Activated CD4-positive, alpha-beta memory T cell treated with anti-CD3 and anti-CD28 coated beads for 36 hours (primary cell): ENCODE data around the gene WRNIP1. TPM values are rescaled to one million over a fixed set of nuclear protein-coding genes. Genes with fewer than 3 reads are reported as not detected.
A peak's percentile ranks its signal among the peaks of the same experiment; 100 is the strongest.

Experiments used
- CTCF ChIA-PET: fragments of 350-600 bp; sonication (Branson Sonifier 250); formaldehyde crosslinking; loops from one replicate; lab custom pipeline; 2021; ENCODE audit warnings: antibody characterized with exemption, inconsistent platforms; lab: Charles Lee
- POLR2A ChIA-PET: fragments of 350-600 bp; sonication (Branson Sonifier 250); formaldehyde crosslinking; loops from one replicate; lab custom pipeline; 2021; ENCODE audit warnings: antibody characterized with exemption; lab: Charles Lee
- DNase-seq: peaks from one replicate; pipeline ENCODE4 v3.0.0-alpha.2; 2020
- H3K27ac Mint-ChIP-seq: one replicate; pipeline ENCODE4 v1.8.0; 2021; ENCODE audit warnings: mixed read lengths
- H3K27me3 Mint-ChIP-seq: one replicate; pipeline ENCODE4 v1.8.0; 2021; ENCODE audit warnings: mixed read lengths
- H3K36me3 Mint-ChIP-seq: one replicate; pipeline ENCODE4 v1.8.0; 2021; ENCODE audit warnings: mixed read lengths
- H3K4me1 Mint-ChIP-seq: one replicate; pipeline ENCODE4 v1.8.0; 2021; ENCODE audit warnings: low read depth, mixed read lengths
- H3K4me3 Mint-ChIP-seq: one replicate; pipeline ENCODE4 v1.8.0; 2021; ENCODE audit warnings: mild to moderate bottlenecking, mixed read lengths
- H3K9me3 Mint-ChIP-seq: one replicate; pipeline ENCODE4 v1.8.0; 2021; ENCODE audit warnings: mixed read lengths
- intact Hi-C: fragments of 100-400 bp; cut with micrococcal nuclease; formaldehyde crosslinking; loops from one replicate; pipeline ENCODE4 v1.15.1; 2023
- total RNA-seq, 2 experiments: library from RNA; stranded (reverse); gene quantifications; one replicate each; pipeline ENCODE4 v1.2.3, GENCODE V29; 2021

The WRNIP1 gene
- total RNA-seq, 2 experiments from 2014 or later = 32.7 to 32.8 TPM

DNA sequence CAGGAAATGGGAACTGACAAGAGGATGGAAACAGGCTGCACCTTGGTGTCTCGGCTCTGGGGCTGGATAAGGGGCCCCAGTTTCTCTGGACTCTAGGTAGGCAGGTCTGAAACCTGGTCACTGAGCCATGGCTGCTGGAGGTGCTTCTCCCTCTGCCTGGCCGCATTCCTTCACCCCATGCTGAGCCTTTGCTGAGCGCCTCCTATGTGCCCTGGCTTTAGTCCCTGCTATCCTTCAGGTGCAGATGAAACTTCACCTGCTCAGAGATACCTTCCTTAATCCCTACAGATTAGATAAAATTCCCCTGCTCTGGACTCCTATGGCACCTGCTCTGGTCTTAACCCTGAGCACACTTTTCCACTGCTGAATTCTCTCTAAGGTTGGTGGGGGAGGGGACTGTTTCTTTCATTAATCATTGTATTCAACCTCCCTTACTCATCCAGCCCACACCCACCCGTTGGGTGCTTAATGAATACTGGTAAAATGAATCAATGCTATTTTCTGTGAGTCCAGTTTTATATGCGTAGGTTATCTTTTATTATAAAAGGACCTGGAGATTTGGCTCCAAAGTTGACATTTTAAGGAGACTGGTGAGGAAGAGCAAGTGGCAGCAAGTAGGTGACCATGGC is 33.8 kb upstream of the WRNIP1 start:
- Mint-ChIP-seq H3K27me3 (peaks cover 4% of the 10 kb centered on the region), H3K9me3 (no peaks in the 10 kb centered on the region), H3K36me3 (no peaks in the 10 kb centered on the region), H3K27ac (no peak overlapping the region), H3K4me3 (no peak overlapping the region), H3K4me1 (peaks cover 5% of the 10 kb centered on the region)
- no peak for DNase-seq
- ChIA-PET CTCF (interaction anchor here (2.3 kb wide), 1 partner anchor 18 kb away, joined by 25 read pairs; the partner anchor contains the start of gene MYLK4), POLR2A (no interaction called here)
- intact Hi-C loops = no loop called here

DNA sequence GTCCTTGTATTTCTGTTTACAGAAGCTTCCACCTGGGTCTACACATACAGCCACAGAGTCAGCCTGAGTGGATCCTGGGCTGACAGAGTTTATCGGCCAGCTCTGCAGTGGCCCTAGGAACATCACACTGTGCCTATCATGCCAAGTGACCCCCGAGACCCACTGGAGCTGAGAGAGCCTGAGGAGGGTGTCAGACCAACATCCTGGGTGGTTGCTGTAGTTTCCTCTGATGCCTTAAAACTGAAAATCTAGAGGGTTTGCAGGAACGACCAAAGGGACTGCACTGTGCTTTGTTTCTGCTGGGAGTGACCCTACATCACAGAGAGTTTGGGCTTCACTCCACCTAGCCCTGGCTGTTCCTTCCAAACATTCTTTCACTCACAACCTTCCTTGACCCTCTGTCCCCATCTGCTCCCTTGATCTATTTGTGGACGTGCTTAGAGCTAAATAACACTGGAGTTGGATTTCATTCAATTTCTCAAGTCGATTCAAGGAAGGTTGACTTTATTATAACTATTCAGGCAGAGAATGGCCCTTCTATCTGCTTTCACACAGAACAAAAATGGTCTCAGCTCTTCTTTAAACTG is 32.6 kb upstream of the WRNIP1 start:
- Mint-ChIP-seq H3K9me3 (no peaks in the 10 kb centered on the region), H3K4me1 (peaks cover 7% of the 10 kb centered on the region), H3K27ac (no peak overlapping the region), H3K36me3 (no peaks in the 10 kb centered on the region), H3K27me3 (peaks cover 2% of the 10 kb centered on the region), H3K4me3 (no peak overlapping the region)
- intact Hi-C loops = no loop called here
- POLR2A ChIA-PET = no interaction called here
- CTCF ChIA-PET = interaction anchor here (1.1 to 2.3 kb wide), 4 partner anchors 17 to 1136 kb away, joined by 4 to 25 read pairs (median 8); partner anchors contain the start of genes MYLK4 and WRNIP1
- no peak for DNase-seq

- DNase-seq = peak; percentile 74
- Mint-ChIP-seq H3K9me3 (no peaks in the 10 kb centered on the region), H3K4me3 (no peak overlapping the region), H3K27ac (no peak overlapping the region), H3K4me1 (peaks cover 11% of the 10 kb centered on the region), H3K36me3 (no peaks in the 10 kb centered on the region), H3K27me3 (peaks cover 2% of the 10 kb centered on the region)
- ChIA-PET CTCF (interaction anchor here (1.1 to 2.3 kb wide), 4 partner anchors 16 to 1137 kb away, joined by 4 to 25 read pairs (median 8); partner anchors contain the start of genes MYLK4 and WRNIP1), POLR2A (no interaction called here)
- intact Hi-C loops = no loop called here
These were observed 31.9 kb upstream of the WRNIP1 start for GRCh38 chr6:2733324-2733723.

DNA sequence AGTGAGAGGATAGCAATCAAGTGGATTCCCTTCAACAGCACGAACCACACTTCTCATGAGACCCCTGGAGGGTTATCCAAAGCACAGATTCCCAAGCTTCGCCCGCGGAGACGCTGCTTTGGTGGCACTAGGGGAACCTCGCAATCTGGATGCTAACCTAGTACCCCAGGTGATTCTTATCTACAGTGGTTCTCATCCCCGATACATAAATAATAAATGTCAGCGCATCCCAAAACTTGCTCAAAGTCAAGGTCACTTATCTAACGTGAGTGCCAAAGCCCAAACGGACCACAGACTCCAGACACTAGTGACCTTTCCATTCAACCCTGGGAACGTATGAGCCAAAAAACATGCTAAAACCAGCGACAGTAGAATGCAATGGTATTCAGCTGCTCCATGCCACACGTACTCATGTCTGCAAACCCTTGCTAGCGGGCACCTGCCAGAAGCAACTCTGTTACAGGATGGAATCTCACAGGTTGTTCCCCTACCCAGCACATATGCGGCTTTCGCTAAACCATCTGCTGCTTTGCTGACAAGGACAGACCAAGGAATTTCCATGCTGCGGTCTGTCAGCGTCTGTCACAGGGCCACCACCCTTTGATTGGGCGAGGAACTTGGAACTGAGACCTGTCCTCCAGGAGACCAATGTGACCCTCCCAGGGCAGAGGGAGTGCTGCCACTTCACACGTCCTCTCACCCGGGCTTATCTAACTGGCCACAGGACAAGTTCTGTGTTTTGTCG is 31.3 kb upstream of the WRNIP1 start:
- H3K4me1 Mint-ChIP-seq = peaks cover 13% of the 10 kb centered on the region
- H3K36me3 Mint-ChIP-seq = no peaks in the 10 kb centered on the region
- H3K27ac Mint-ChIP-seq = no peak overlapping the region
- DNase-seq = no peak
- H3K4me3 Mint-ChIP-seq = no peak overlapping the region
- intact Hi-C loops = no loop called here
- H3K27me3 Mint-ChIP-seq = peaks cover 2% of the 10 kb centered on the region
- POLR2A ChIA-PET = no interaction called here
- CTCF ChIA-PET = interaction anchor here (1.1 to 2.3 kb wide), 3 partner anchors 16 to 1137 kb away, joined by 4 to 25 read pairs (median 7); partner anchors contain the start of genes MYLK4 and WRNIP1
- H3K9me3 Mint-ChIP-seq = no peaks in the 10 kb centered on the region

DNA sequence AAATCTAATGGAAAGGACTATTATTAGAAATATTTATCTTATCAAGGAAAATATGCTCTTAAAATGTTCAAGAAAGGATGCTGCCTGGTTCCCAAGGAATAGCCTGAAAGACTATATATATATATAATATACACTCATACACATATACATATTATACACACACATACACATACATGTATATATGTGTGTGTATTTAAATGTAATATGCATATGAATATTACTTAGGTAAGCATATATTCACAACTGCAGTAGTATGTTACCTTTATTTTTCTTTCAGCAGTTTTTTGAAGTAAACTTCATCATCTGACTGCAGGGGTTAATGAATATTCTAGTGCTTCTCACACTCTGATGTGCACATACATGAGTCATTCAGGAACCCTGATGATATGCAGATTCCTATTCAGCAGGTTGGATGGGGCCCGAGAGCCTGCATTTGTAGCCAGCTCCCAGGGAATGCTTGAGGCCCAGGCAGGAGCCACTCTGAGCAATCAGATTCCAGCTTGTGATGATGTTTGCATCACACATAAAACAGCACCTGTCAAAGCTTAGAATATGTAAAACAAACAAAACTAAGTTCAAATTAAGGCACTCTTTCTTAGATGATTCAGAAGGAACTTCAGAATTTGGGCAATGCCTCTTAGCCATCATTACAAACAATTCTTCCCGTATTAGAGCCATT is 30.6 kb upstream of the WRNIP1 start:
- CTCF ChIA-PET = interaction anchor here (7.9 kb wide), 1 partner anchor 16 kb away, joined by 105 read pairs; the partner anchor contains the start of gene MYLK4
- Mint-ChIP-seq H3K36me3 (no peaks in the 10 kb centered on the region), H3K27ac (no peak overlapping the region), H3K9me3 (no peaks in the 10 kb centered on the region), H3K4me1 (peaks cover 13% of the 10 kb centered on the region), H3K4me3 (no peak overlapping the region), H3K27me3 (no peaks in the 10 kb centered on the region)
- POLR2A ChIA-PET = no interaction called here
- intact Hi-C loops = no loop called here
- DNase-seq = no peak

DNA sequence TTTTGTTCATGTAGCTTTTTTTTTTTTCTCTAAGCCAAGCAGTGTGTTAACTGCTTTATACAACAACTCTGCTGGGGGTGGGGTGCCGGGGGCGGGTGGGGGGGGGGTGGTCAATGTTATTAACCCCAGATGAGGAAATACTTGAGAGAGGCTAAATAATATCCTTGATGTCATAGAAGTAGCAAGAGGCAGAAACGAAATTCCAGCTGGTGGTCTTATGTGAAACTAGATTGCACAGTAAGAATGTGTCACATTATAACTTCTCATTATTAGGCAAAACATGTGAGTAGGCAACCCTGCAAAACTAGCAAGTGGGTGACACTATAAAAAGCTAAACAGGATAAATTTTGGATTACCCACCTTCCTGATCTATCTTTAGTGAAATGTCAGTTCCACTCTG is 27.3 kb upstream of the WRNIP1 start:
- DNase-seq = no peak
- Mint-ChIP-seq H3K4me1 (peaks cover 13% of the 10 kb centered on the region), H3K9me3 (no peaks in the 10 kb centered on the region), H3K36me3 (no peaks in the 10 kb centered on the region), H3K27me3 (peaks cover 3% of the 10 kb centered on the region), H3K4me3 (no peak overlapping the region), H3K27ac (no peak overlapping the region)
- POLR2A ChIA-PET = interaction anchor here (1.0 kb wide), 1 partner anchor 12 kb away, joined by 3 read pairs; the partner anchor contains the start of gene MYLK4
- CTCF ChIA-PET = interaction anchor here (0.5 to 7.9 kb wide), 16 partner anchors 9 to 264 kb away, joined by 3 to 105 read pairs (median 5); partner anchors contain the start of genes MYLK4 and SERPINB1
- intact Hi-C loops = loop anchor here (1.0 kb wide), 2 partner anchors 12 to 23 kb away; partner anchors contain the start of gene MYLK4

DNA sequence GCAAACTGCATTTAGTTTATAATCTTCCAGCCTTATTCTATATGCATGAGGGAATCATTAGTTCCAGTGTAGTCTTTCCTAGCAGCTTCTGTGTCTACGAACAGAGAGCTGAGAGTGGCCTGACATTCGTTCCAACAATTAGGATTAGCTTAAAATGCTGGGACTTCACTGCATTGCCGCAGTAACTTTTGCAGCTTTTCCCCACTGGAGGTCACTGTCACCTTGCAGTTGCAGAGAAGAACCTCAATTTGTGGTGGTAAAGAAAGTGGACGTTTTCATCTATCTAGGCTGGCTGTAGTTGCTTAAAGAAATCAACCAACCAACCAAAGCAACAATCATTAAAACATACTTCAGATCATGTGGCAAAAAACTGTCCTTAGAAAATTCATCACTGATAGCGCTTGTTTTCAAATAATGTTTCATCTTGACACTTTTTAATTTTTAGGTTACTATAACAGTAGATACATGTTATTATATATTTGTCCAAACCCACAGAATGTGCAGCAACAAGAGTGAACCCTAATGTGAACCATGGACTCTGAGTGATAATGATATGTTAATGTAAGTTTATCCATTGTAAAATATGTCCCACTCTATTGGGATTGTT is 26.7 kb upstream of the WRNIP1 start:
- ChIA-PET CTCF (interaction anchor here (0.5 to 7.9 kb wide), 16 partner anchors 8 to 263 kb away, joined by 3 to 105 read pairs (median 5); partner anchors contain the start of genes MYLK4 and SERPINB1), POLR2A (interaction anchor here (1.0 kb wide), 1 partner anchor 12 kb away, joined by 3 read pairs; the partner anchor contains the start of gene MYLK4)
- H3K9me3 Mint-ChIP-seq = no peaks in the 10 kb centered on the region
- intact Hi-C loops = loop anchor here (1.0 kb wide), 2 partner anchors 12 to 23 kb away; partner anchors contain the start of gene MYLK4
- peaks cover 9% of the 10 kb centered on the region for H3K4me1 Mint-ChIP-seq
- no peaks in the 10 kb centered on the region for H3K36me3 Mint-ChIP-seq
- peak; percentile 66 for DNase-seq
- H3K4me3 Mint-ChIP-seq = no peak overlapping the region
- H3K27me3 Mint-ChIP-seq = peaks cover 3% of the 10 kb centered on the region
- no peak overlapping the region for H3K27ac Mint-ChIP-seq

DNA sequence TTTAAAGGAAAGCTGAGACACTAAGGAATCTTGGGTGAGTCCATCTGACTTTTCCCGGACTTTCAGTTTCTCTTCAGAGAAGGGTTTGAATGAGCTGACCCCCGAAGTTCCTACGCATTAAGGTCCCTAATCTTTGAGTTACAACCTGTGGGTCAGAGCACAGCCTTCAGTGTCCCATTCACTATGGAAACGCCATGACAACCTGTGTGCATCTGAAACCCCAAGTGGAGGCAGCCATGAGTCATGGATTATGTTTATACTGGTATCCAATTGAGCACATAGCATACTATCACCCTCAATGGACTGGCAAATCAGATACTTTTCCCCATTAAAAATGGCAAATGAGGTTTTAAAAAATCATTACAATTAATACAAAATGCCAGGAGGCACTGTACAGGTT is 25.9 kb upstream of the WRNIP1 start:
- CTCF ChIA-PET = interaction anchor here (0.9 to 7.9 kb wide), 4 partner anchors 11 to 102 kb away, joined by 3 to 105 read pairs (median 6); partner anchors contain the start of genes MYLK4 and SERPINB1
- Mint-ChIP-seq H3K4me3 (no peak overlapping the region), H3K27me3 (peaks cover 3% of the 10 kb centered on the region), H3K36me3 (no peaks in the 10 kb centered on the region), H3K27ac (no peak overlapping the region), H3K4me1 (peaks cover 8% of the 10 kb centered on the region), H3K9me3 (no peaks in the 10 kb centered on the region)
- intact Hi-C loops = no loop called here
- peak; percentile 30 for DNase-seq
- POLR2A ChIA-PET = no interaction called here

DNA sequence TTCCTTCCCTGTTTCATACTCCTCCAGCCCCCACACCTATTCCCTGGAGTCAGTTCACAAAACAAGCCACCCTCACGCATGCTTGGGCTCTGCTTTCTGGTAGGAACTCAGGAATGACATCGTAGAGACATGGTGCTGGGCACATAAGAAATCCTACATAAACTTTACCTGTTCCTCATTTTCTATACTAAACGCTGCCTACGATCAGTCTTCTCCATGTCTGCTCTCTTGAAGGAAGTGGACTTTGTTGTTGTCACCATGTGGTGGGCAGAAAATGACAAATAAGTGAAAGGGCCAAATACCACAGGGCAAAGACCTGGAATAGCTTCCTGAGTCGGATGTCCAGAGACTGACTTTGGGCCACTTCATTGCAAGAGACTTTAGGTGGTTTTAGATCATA is 24.6 kb upstream of the WRNIP1 start:
- no peak overlapping the region for H3K27ac Mint-ChIP-seq
- no peaks in the 10 kb centered on the region for H3K9me3 Mint-ChIP-seq
- H3K36me3 Mint-ChIP-seq = no peaks in the 10 kb centered on the region
- ChIA-PET CTCF (interaction anchor here (7.9 kb wide), 1 partner anchor 10 kb away, joined by 105 read pairs; the partner anchor contains the start of gene MYLK4), POLR2A (no interaction called here)
- no peak for DNase-seq
- intact Hi-C loops = no loop called here
- peaks cover 8% of the 10 kb centered on the region for H3K4me1 Mint-ChIP-seq
- H3K4me3 Mint-ChIP-seq = no peak overlapping the region
- peaks cover 3% of the 10 kb centered on the region for H3K27me3 Mint-ChIP-seq

GRCh38 chr6:2741756-2742155 is 23.4 kb upstream of the WRNIP1 start:
- Mint-ChIP-seq H3K27ac (no peak overlapping the region), H3K36me3 (no peaks in the 10 kb centered on the region), H3K27me3 (peaks cover 3% of the 10 kb centered on the region), H3K4me1 (peaks cover 8% of the 10 kb centered on the region), H3K9me3 (no peaks in the 10 kb centered on the region), H3K4me3 (no peak overlapping the region)
- ChIA-PET CTCF (interaction anchor here (0.7 to 7.9 kb wide), 2 partner anchors 8 to 417 kb away, joined by 5 to 105 read pairs; partner anchors contain the start of gene MYLK4), POLR2A (no interaction called here)
- no peak for DNase-seq
- intact Hi-C loops = no loop called here
